Liver (tissue), 9 donors: ENCODE data around the gene DOCK10. TPM values are rescaled to one million over a fixed set of nuclear protein-coding genes. Genes with fewer than 3 reads are reported as not detected.

Source experiments
- DNase-seq: peaks from one replicate; pipeline ENCODE4 v3.0.0-alpha.2; 2017; ENCODE audit warnings: low spot score
- H3K27ac ChIP-seq, 2 donors: one replicate each; pipeline ENCODE4 v1.7.0; 2013; ENCODE audit warnings: inconsistent platforms in 2 of 2, low read length in 2 of 2, control low read depth in 1 of 2, low read depth in 1 of 2, mild to moderate bottlenecking in 1 of 2
- H3K27me3 ChIP-seq, 4 donors: one replicate each; pipeline versions ENCODE4 v1.6.1 to v1.7.0; 2013; ENCODE audit warnings: low read length in 3 of 4, inconsistent platforms in 1 of 4, mild to moderate bottlenecking in 1 of 4, moderate library complexity in 1 of 4; ENCODE audit not compliant: control insufficient read depth in 4 of 4, insufficient read depth in 4 of 4
- H3K36me3 ChIP-seq, 4 donors: one replicate each; pipeline versions ENCODE4 v1.6.1 to v1.7.0; 2013; ENCODE audit warnings: low read length in 3 of 4, mild to moderate bottlenecking in 3 of 4, low read depth in 1 of 4, moderate library complexity in 1 of 4; ENCODE audit not compliant: control insufficient read depth in 4 of 4, insufficient read depth in 3 of 4
- H3K4me1 ChIP-seq, 4 donors: one replicate each; pipeline versions ENCODE4 v1.6.1 to v1.7.0; 2013; ENCODE audit warnings: low read length in 3 of 4, mild to moderate bottlenecking in 3 of 4, moderate library complexity in 1 of 4; ENCODE audit not compliant: control insufficient read depth in 4 of 4, insufficient read depth in 4 of 4
- H3K4me3 ChIP-seq, 3 donors: one replicate each; pipeline versions ENCODE4 v1.6.1 to v1.7.0; 2013; ENCODE audit warnings: low read length in 3 of 3, control low read depth in 1 of 3, low read depth in 1 of 3, mild to moderate bottlenecking in 1 of 3
- H3K9ac ChIP-seq, 2 donors: one replicate each; pipeline ENCODE4 v1.7.0; 2013; ENCODE audit warnings: low read length in 2 of 2, mild to moderate bottlenecking in 2 of 2, moderate library complexity in 2 of 2, control low read depth in 1 of 2, low read depth in 1 of 2
- H3K9me3 ChIP-seq, 4 donors: one replicate each; pipeline versions ENCODE4 v1.6.1 to v1.7.0; 2013; ENCODE audit warnings: low read length in 3 of 4; ENCODE audit not compliant: control insufficient read depth in 4 of 4
- EGR1 ChIP-seq, 2 donors: IDR thresholded peaks; 2 replicates each; pipeline ENCODE4 v1.6.1; 2016 to 2018; ENCODE audit warnings: antibody characterized with exemption in 2 of 2, low read depth in 2 of 2
- FOXA2 ChIP-seq: IDR thresholded peaks from 2 replicates; pipeline ENCODE4 v1.6.1; 2016; ENCODE audit warnings: antibody characterized with exemption
- GABPA ChIP-seq, 2 donors: IDR thresholded peaks in 1 of 2; conservative IDR thresholded peaks in 1 of 2; 2 replicates each; pipeline ENCODE4 v1.6.1; 2016; ENCODE audit warnings: antibody characterized with exemption in 2 of 2, mild to moderate bottlenecking in 1 of 2, moderate library complexity in 1 of 2
- HNF4A ChIP-seq, 2 donors: conservative IDR thresholded peaks; 2 replicates each; pipeline ENCODE4 v1.6.1; 2016; ENCODE audit warnings: antibody characterized with exemption in 2 of 2, mild to moderate bottlenecking in 2 of 2
- RAD21 ChIP-seq, 2 donors: IDR thresholded peaks; 2 replicates each; pipeline ENCODE4 v1.6.1; 2016; ENCODE audit warnings: antibody characterized with exemption in 2 of 2, mild to moderate bottlenecking in 2 of 2
- RXRA ChIP-seq, 2 donors: IDR thresholded peaks; 2 replicates each; pipeline ENCODE4 v1.6.1; 2017 to 2018; ENCODE audit warnings: antibody characterized with exemption in 2 of 2, mild to moderate bottlenecking in 1 of 2
- SP1 ChIP-seq: IDR thresholded peaks from 2 replicates; pipeline ENCODE4 v1.6.1; 2018; ENCODE audit warnings: antibody characterized with exemption, mild to moderate bottlenecking
- TAF1 ChIP-seq: conservative IDR thresholded peaks from 2 replicates; pipeline ENCODE4 v1.6.1; 2016; ENCODE audit warnings: antibody characterized with exemption, mild to moderate bottlenecking
- YY1 ChIP-seq: IDR thresholded peaks from 2 replicates; pipeline ENCODE4 v1.6.1; 2016; ENCODE audit warnings: antibody characterized with exemption, mild to moderate bottlenecking
- WGBS: extraction: QIAGEN DNeasy Blood & Tissue Kit; methylation state at CpG from one replicate; pipeline ENCODE4 v1.1.7; 2013; 5-methylcytosine and 5-hydroxymethylcytosine counted together
- polyA plus RNA-seq, 2 donors: library from polyadenylated mRNA; stranded (reverse) in 1 of 2; unstranded in 1 of 2; fragments of 200-250 nt in 1 of 2; fragments of >200 nt in 1 of 2; fragmentation: Nextera tagmentation in 1 of 2; extraction: Ambion mirVana in 1 of 2; gene quantifications; one replicate each; pipeline versions ENCODE4 v1.2.1 to v1.2.3, GENCODE V29; 2013 to 2015
- total RNA-seq, 2 donors: library from RNA; depleted of rRNA; stranded (reverse); fragments of >200 nt; gene quantifications; one replicate each; pipeline ENCODE4 v1.2.3, GENCODE V29; 2014
- TF ChIP-seq, protein P1 (sequence below): fragments of 150-350 bp; IDR thresholded peaks from 2 replicates; pipeline ENCODE4 v1.5.1; 2017; ENCODE audit warnings: improper control_type of control experiment, low read depth, low read length; ENCODE audit not compliant: missing input control
- TF ChIP-seq, protein P2 (sequence below): IDR thresholded peaks from 2 replicates; pipeline ENCODE4 v1.6.1; 2016; ENCODE audit warnings: antibody characterized with exemption, mild to moderate bottlenecking
- TF ChIP-seq, protein P3 (sequence below): IDR thresholded peaks from 2 replicates; pipeline ENCODE4 v1.6.1; 2016; ENCODE audit warnings: antibody characterized with exemption
- TF ChIP-seq, protein P4 (sequence below): IDR thresholded peaks from 2 replicates; pipeline ENCODE4 v1.6.1; 2016; ENCODE audit warnings: antibody characterized with exemption
- TF ChIP-seq, protein P5 (sequence below): IDR thresholded peaks from 2 replicates; pipeline ENCODE4 v1.6.1; 2016; ENCODE audit warnings: antibody characterized with exemption
- donor health status: healthy.
- donor health status: healthy.
- donor health status: healthy.
- donor health status: healthy.
- donor health status: healthy.

DOCK10 gene
- total and polyA plus RNA-seq, 4 donors: 1.2 to 15.3 (median 6.8) TPM

DNA sequence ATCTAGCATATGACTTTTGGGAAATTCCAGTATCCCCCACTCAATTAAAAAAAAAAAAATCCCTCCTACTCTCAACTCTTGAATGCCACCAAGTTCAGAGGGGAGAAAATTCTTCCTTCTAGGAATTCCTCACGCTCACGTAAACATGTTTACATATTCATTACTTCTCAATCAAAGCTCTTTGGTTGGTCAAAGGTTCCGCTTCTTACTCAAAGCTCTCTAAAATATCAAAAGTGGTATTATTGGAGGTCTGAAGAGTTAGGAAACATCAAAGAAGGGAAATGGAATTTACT, 4.1 kb downstream of the DOCK10 start:
- TF ChIP-seq YY1 (no peak), GABPA (IDR thresholded peaks at IDR 0.05 in 1 of 2, conservative IDR thresholded peaks at IDR 0.05 in 1 of 2) (no peak)
- TF ChIP-seq, protein P1, sequence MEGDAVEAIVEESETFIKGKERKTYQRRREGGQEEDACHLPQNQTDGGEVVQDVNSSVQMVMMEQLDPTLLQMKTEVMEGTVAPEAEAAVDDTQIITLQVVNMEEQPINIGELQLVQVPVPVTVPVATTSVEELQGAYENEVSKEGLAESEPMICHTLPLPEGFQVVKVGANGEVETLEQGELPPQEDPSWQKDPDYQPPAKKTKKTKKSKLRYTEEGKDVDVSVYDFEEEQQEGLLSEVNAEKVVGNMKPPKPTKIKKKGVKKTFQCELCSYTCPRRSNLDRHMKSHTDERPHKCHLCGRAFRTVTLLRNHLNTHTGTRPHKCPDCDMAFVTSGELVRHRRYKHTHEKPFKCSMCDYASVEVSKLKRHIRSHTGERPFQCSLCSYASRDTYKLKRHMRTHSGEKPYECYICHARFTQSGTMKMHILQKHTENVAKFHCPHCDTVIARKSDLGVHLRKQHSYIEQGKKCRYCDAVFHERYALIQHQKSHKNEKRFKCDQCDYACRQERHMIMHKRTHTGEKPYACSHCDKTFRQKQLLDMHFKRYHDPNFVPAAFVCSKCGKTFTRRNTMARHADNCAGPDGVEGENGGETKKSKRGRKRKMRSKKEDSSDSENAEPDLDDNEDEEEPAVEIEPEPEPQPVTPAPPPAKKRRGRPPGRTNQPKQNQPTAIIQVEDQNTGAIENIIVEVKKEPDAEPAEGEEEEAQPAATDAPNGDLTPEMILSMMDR: no peak
- Histone ChIP-seq H3K36me3 (no peaks in the 10 kb centered on the region), H3K9me3 (no peaks in the 10 kb centered on the region), H3K27ac (no peak overlapping the region), H3K27me3 (no peaks in the 10 kb centered on the region), H3K4me3 (no peak overlapping the region), H3K4me1 (peaks cover 6 to 23% (median 12%) of the 10 kb centered on the region in 4 donors), H3K9ac (no peak overlapping the region)
- 87% methylated on average over 3 of the region's 3 CpGs for WGBS
- no peak for DNase-seq

DNA sequence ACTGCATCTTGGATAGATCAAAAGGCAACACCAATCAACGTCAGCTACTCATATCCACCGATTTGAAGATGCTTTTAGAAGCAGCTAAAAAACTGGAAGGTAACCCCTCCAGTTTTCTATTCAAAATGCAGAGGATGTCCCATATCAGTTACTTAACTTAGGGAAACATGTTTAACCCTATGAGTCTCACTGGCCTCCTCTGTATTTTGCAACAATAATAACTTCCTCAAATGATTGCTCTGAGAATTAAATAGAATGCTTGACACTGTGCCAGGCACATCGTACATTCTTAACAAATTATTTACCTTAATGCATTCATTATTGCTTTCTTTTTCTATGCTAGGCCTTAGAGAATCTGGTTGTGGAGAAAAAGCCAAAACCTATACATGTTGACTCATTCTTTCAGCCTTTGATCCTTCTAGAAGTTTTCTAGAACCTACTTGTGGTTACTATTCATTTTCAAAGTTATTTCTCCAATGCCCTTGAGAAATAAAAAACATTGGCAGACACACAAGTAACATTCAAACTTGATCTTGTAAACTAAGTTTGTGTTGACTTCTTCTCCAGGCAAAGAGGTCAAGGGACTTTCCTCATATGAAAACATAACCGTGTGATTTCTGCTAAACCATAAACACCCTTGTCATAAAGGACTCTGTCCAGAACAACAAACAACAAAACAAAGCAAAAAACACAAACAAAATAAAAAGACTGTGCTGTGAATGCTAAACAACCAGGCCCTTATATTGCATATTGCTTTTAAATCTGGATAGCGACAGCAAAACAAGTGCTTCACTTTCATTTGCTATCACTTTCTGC, 4.6 kb downstream of the DOCK10 start:
- TF ChIP-seq HNF4A (conservative IDR thresholded peaks at IDR 0.05) (no peak), YY1 (no peak), EGR1 (IDR thresholded peaks at IDR 0.05; ENCODE audit: low read depth in 2 of 2) (no peak), RAD21 (IDR thresholded peaks at IDR 0.05) (no peak), GABPA (IDR thresholded peaks at IDR 0.05 in 1 of 2, conservative IDR thresholded peaks at IDR 0.05 in 1 of 2) (no peak), RXRA (IDR thresholded peaks at IDR 0.05) (no peak)
- TF ChIP-seq, protein P2, sequence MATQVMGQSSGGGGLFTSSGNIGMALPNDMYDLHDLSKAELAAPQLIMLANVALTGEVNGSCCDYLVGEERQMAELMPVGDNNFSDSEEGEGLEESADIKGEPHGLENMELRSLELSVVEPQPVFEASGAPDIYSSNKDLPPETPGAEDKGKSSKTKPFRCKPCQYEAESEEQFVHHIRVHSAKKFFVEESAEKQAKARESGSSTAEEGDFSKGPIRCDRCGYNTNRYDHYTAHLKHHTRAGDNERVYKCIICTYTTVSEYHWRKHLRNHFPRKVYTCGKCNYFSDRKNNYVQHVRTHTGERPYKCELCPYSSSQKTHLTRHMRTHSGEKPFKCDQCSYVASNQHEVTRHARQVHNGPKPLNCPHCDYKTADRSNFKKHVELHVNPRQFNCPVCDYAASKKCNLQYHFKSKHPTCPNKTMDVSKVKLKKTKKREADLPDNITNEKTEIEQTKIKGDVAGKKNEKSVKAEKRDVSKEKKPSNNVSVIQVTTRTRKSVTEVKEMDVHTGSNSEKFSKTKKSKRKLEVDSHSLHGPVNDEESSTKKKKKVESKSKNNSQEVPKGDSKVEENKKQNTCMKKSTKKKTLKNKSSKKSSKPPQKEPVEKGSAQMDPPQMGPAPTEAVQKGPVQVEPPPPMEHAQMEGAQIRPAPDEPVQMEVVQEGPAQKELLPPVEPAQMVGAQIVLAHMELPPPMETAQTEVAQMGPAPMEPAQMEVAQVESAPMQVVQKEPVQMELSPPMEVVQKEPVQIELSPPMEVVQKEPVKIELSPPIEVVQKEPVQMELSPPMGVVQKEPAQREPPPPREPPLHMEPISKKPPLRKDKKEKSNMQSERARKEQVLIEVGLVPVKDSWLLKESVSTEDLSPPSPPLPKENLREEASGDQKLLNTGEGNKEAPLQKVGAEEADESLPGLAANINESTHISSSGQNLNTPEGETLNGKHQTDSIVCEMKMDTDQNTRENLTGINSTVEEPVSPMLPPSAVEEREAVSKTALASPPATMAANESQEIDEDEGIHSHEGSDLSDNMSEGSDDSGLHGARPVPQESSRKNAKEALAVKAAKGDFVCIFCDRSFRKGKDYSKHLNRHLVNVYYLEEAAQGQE: no peak
- no peak overlapping the region for H3K4me3 ChIP-seq
- H3K27ac ChIP-seq: no peak overlapping the region

DNA sequence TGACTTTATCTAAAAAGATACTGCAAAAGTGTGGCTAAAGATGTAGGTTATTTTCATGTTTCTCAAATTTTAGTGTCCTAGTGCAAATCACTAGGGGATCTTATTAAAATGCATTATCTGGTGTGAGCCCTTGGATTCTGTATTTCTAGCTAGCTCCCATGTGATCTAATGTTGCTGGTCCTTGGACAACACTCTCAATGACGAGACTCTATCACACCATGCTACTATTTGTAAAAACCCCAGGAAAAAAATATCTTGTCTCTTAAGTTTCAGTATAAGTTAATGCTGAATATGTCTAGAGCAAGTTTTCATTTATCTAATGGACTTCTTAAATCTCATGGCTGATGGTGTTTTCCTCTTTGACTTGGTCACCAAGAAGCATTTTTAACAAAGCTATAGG, 5.8 kb downstream of the DOCK10 start:
- Histone ChIP-seq H3K9ac (no peak overlapping the region), H3K27ac (no peak overlapping the region), H3K27me3 (no peaks in the 10 kb centered on the region), H3K4me1 (peaks cover 5 to 9% (median 8%) of the 10 kb centered on the region in 4 donors), H3K9me3 (no peaks in the 10 kb centered on the region), H3K36me3 (no peaks in the 10 kb centered on the region), H3K4me3 (no peak overlapping the region)
- 85% methylated on average over 1 of the region's 1 CpG for WGBS
- DNase-seq: no peak
- TF ChIP-seq TAF1: no peak
- TF ChIP-seq EGR1 (IDR thresholded peaks at IDR 0.05; ENCODE audit: low read depth in 2 of 2): no peak
- TF ChIP-seq, protein P3, sequence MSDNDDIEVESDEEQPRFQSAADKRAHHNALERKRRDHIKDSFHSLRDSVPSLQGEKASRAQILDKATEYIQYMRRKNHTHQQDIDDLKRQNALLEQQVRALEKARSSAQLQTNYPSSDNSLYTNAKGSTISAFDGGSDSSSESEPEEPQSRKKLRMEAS: no peak
- TF ChIP-seq, protein P1: no peak
- TF ChIP-seq SP1: no peak
- no peak for TF ChIP-seq GABPA (IDR thresholded peaks at IDR 0.05 in 1 of 2, conservative IDR thresholded peaks at IDR 0.05 in 1 of 2)
- TF ChIP-seq, protein P4, sequence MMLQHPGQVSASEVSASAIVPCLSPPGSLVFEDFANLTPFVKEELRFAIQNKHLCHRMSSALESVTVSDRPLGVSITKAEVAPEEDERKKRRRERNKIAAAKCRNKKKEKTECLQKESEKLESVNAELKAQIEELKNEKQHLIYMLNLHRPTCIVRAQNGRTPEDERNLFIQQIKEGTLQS: no peak
- no peak for TF ChIP-seq FOXA2
- TF ChIP-seq, protein P5, sequence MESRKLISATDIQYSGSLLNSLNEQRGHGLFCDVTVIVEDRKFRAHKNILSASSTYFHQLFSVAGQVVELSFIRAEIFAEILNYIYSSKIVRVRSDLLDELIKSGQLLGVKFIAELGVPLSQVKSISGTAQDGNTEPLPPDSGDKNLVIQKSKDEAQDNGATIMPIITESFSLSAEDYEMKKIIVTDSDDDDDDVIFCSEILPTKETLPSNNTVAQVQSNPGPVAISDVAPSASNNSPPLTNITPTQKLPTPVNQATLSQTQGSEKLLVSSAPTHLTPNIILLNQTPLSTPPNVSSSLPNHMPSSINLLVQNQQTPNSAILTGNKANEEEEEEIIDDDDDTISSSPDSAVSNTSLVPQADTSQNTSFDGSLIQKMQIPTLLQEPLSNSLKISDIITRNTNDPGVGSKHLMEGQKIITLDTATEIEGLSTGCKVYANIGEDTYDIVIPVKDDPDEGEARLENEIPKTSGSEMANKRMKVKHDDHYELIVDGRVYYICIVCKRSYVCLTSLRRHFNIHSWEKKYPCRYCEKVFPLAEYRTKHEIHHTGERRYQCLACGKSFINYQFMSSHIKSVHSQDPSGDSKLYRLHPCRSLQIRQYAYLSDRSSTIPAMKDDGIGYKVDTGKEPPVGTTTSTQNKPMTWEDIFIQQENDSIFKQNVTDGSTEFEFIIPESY: no peak

More for the DNA sequence above, 4.6 kb downstream of the DOCK10 start:
- H3K4me1 ChIP-seq: peaks cover 6 to 20% (median 12%) of the 10 kb centered on the region in 4 donors
- 68% methylated on average over 5 of the region's 5 CpGs for WGBS
- no peak for DNase-seq
- no peaks in the 10 kb centered on the region for H3K27me3 ChIP-seq
- no peaks in the 10 kb centered on the region for H3K36me3 ChIP-seq
- H3K9me3 ChIP-seq: no peaks in the 10 kb centered on the region
- H3K9ac ChIP-seq: no peak overlapping the region
